Endothelial cell (in vitro differentiated cells): Measurements from ENCODE around the gene ASCC1. TPM values are rescaled to one million over a fixed set of nuclear protein-coding genes. Genes with fewer than 3 reads are reported as not detected.

ENCODE experiments used
- DNase-seq: peaks from one replicate; pipeline ENCODE4 v3.0.0; 2021; ENCODE audit warnings: low spot score
- H3K27ac Mint-ChIP-seq: one replicate; pipeline ENCODE4 v1.8.0; 2021; ENCODE audit warnings: mixed read lengths, inconsistent platforms; ENCODE audit not compliant: unreplicated experiment
- H3K27me3 Mint-ChIP-seq: one replicate; pipeline ENCODE4 v1.8.0; 2021; ENCODE audit warnings: mild to moderate bottlenecking, moderate library complexity, mixed read lengths, inconsistent platforms; ENCODE audit not compliant: unreplicated experiment
- H3K36me3 Mint-ChIP-seq: one replicate; pipeline ENCODE4 v1.8.0; 2021; ENCODE audit warnings: mild to moderate bottlenecking, low read depth, mixed read lengths, inconsistent platforms; ENCODE audit not compliant: unreplicated experiment
- H3K4me1 Mint-ChIP-seq: one replicate; pipeline ENCODE4 v1.8.0; 2021; ENCODE audit warnings: mild to moderate bottlenecking, mixed read lengths, inconsistent platforms; ENCODE audit not compliant: unreplicated experiment
- H3K4me3 Mint-ChIP-seq: one replicate; pipeline ENCODE4 v1.8.0; 2021; ENCODE audit warnings: mild to moderate bottlenecking, mixed read lengths, inconsistent platforms; ENCODE audit not compliant: unreplicated experiment
- H3K9me3 Mint-ChIP-seq: one replicate; pipeline ENCODE4 v1.8.0; 2021; ENCODE audit warnings: mixed read lengths, inconsistent platforms; ENCODE audit not compliant: unreplicated experiment
- CTCF ChIP-seq: fragments of 200-600 bp; sonication (generic); IDR thresholded peaks from one replicate; pipeline ENCODE4 v1.5.0; 2021; ENCODE audit warnings: antibody characterized with exemption; ENCODE audit not compliant: unreplicated experiment
- total RNA-seq: library from RNA; stranded (reverse); fragmentation: NEBNext Ultra II Directional; extraction: Animal tissue kit (Norgen Biotek cat#: 25700); gene quantifications from one replicate; pipeline ENCODE4 v1.2.1, GENCODE V29; 2021; ENCODE audit not compliant: unreplicated experiment

ASCC1 gene
- total RNA-seq, 1 donor from 2014 or later: 32.1 TPM

GRCh38 chr10:72092171-72092924 lies 123.7 kb downstream of the ASCC1 start:
- no peak overlapping the region for H3K4me3 Mint-ChIP-seq
- H3K4me1 Mint-ChIP-seq: peaks cover 17% of the 10 kb centered on the region
- DNase-seq: no peak
- no peaks in the 10 kb centered on the region for H3K9me3 Mint-ChIP-seq
- peaks cover 8% of the 10 kb centered on the region for H3K27me3 Mint-ChIP-seq
- no peak for TF ChIP-seq CTCF
- no peak overlapping the region for H3K27ac Mint-ChIP-seq
- peaks cover 3% of the 10 kb centered on the region for H3K36me3 Mint-ChIP-seq

- TF ChIP-seq CTCF: no peak
- no peaks in the 10 kb centered on the region for H3K9me3 Mint-ChIP-seq
- no peak for DNase-seq
- H3K4me3 Mint-ChIP-seq: no peak overlapping the region
- H3K36me3 Mint-ChIP-seq: peaks cover 4% of the 10 kb centered on the region
- no peak overlapping the region for H3K27ac Mint-ChIP-seq
- peaks cover 18% of the 10 kb centered on the region for H3K27me3 Mint-ChIP-seq
- H3K4me1 Mint-ChIP-seq: peaks cover 19% of the 10 kb centered on the region
These were observed 125.8 kb downstream of the ASCC1 start for GRCh38 chr10:72090326-72090725.

DNA sequence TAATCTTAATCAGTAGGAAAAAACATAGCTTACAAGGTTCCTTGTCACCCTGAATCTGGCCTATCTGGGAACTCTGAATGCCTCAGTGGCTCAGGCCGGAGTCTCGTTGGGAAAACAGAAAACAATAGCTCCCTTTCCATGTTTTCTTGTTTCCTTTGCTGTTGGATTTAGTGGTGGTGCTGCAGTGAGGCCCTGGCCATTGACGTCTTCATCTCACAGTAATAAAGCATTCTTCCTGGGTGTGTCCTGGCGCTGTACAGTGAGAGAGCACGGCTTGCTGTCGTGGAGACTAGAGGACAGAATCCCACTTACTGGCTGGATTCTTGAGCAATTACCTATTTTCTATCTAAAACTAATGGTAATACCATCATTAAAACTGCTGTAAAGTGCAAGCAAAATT lies 126.5 kb downstream of the ASCC1 start:
- Mint-ChIP-seq H3K4me3 (no peak overlapping the region), H3K36me3 (peaks cover 7% of the 10 kb centered on the region), H3K4me1 (peaks cover 19% of the 10 kb centered on the region), H3K27me3 (peaks cover 16% of the 10 kb centered on the region), H3K27ac (no peak overlapping the region), H3K9me3 (no peaks in the 10 kb centered on the region)
- no peak for TF ChIP-seq CTCF
- DNase-seq: no peak

DNA sequence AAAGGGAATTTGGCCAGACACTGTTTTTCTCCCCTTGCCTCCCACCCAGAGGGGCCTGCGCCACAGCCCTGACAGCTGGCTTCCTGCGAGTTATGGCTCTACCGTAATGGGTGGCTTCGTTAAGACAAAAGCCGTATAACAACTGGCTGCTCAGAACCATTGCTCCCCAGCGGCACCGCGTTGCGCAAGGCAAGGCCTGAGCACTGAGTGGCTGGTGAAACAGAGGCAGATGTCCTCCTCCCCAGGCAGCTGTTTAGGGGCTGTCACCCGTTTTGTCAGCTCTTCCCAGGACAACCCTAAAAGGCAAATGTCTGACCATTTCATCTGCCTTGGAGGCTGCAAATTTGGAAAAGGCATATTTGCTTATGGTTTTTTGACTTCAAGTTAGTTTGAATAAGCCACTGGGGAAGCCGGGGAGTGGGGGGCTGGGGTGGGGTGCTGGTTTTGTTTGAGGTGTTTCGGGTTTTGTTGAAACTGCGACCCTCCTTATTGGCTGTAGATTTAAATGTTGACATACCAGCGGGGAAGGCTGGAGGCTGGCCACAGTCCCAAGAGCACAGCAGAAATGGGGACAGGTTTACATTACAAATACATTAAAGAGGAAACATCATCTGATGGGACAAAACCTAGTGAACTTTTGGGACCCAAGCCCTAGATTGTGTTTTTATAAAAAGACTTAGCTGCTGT lies 127.0 kb downstream of the ASCC1 start:
- no peak for TF ChIP-seq CTCF
- no peak overlapping the region for H3K27ac Mint-ChIP-seq
- peaks cover 7% of the 10 kb centered on the region for H3K36me3 Mint-ChIP-seq
- peaks cover 19% of the 10 kb centered on the region for H3K4me1 Mint-ChIP-seq
- H3K9me3 Mint-ChIP-seq: no peaks in the 10 kb centered on the region
- H3K27me3 Mint-ChIP-seq: peaks cover 16% of the 10 kb centered on the region
- DNase-seq: no peak
- peak overlapping the region; percentile 62 for H3K4me3 Mint-ChIP-seq
